ENCODE results near the gene LRP2.
A peak's percentile ranks its signal among the peaks of the same experiment; 100 is the strongest.

The LRP2 gene

GRCh38 chr2:169141713-169142352 lies 220.5 kb downstream of the LRP2 start:
- Histone ChIP-seq H3K9me3 (ENCODE audit: insufficient read depth, low read depth, low read length) (no peaks in the 10 kb centered on the region), H3K9ac (ENCODE audit: low read depth, low read length, poor library complexity, severe bottlenecking) (no peak overlapping the region), H3F3A (ENCODE audit: low read depth) (no peaks in the 10 kb centered on the region), H2AFZ (ENCODE audit: low read length) (no peak overlapping the region), H3K79me2 (ENCODE audit: insufficient read depth, low read length) (no peaks in the 10 kb centered on the region), H3K4me3 (ENCODE audit: low read length, poor library complexity, severe bottlenecking) (no peak overlapping the region), H3K9me2 (replicated peaks; ENCODE audit: low read depth, low read length) (no peaks in the 10 kb centered on the region), H3K4me2 (ENCODE audit: low read depth, low read length, poor library complexity, severe bottlenecking) (no peak overlapping the region), H3K27me3 (ENCODE audit: insufficient read depth, low read length, poor library complexity, severe bottlenecking) (no peaks in the 10 kb centered on the region), H4K20me1 (ENCODE audit: insufficient read depth, low read length, poor library complexity, severe bottlenecking) (no peaks in the 10 kb centered on the region), H3K36me3 (ENCODE audit: insufficient read depth, low read length) (no peaks in the 10 kb centered on the region), H3K4me1 (ENCODE audit: insufficient read depth, low read length, poor library complexity, severe bottlenecking) (no peaks in the 10 kb centered on the region)
- peak; percentile 97 for TF ChIP-seq CTCF (conservative IDR thresholded peaks at IDR 0.05; ENCODE audit: low read length)
- no peak for TF ChIP-seq EZH2phosphoT487 (IDR thresholded peaks at IDR 0.05; ENCODE audit: borderline replicate concordance)

GRCh38 chr2:169139993-169140767 lies 222.2 kb downstream of the LRP2 start:
- no peaks in the 10 kb centered on the region for H3K9me3 ChIP-seq (ENCODE audit: insufficient read depth, low read depth, low read length)
- no peak overlapping the region for H3K4me2 ChIP-seq (ENCODE audit: low read depth, low read length, poor library complexity, severe bottlenecking)
- no peaks in the 10 kb centered on the region for H3K27me3 ChIP-seq (ENCODE audit: insufficient read depth, low read length, poor library complexity, severe bottlenecking)
- H3K9ac ChIP-seq (ENCODE audit: low read depth, low read length, poor library complexity, severe bottlenecking), result no peak overlapping the region
- H2AFZ ChIP-seq (ENCODE audit: low read length), result no peak overlapping the region
- no peaks in the 10 kb centered on the region for H3F3A ChIP-seq (ENCODE audit: low read depth)
- H3K4me1 ChIP-seq (ENCODE audit: insufficient read depth, low read length, poor library complexity, severe bottlenecking), result no peaks in the 10 kb centered on the region
- H3K9me2 ChIP-seq (replicated peaks; ENCODE audit: low read depth, low read length), result no peaks in the 10 kb centered on the region
- H4K20me1 ChIP-seq (ENCODE audit: insufficient read depth, low read length, poor library complexity, severe bottlenecking), result no peaks in the 10 kb centered on the region
- H3K4me3 ChIP-seq (ENCODE audit: low read length, poor library complexity, severe bottlenecking), result no peak overlapping the region
- H3K36me3 ChIP-seq (ENCODE audit: insufficient read depth, low read length), result no peaks in the 10 kb centered on the region
- H3K79me2 ChIP-seq (ENCODE audit: insufficient read depth, low read length), result no peaks in the 10 kb centered on the region
- no peak for TF ChIP-seq EZH2phosphoT487 (IDR thresholded peaks at IDR 0.05; ENCODE audit: borderline replicate concordance)
- TF ChIP-seq CTCF (conservative IDR thresholded peaks at IDR 0.05; ENCODE audit: low read length), result no peak

- H3F3A ChIP-seq (ENCODE audit: low read depth), result no peaks in the 10 kb centered on the region
- TF ChIP-seq CTCF (conservative IDR thresholded peaks at IDR 0.05; ENCODE audit: low read length), result no peak
- TF ChIP-seq EZH2phosphoT487 (IDR thresholded peaks at IDR 0.05; ENCODE audit: borderline replicate concordance), result no peak
- H3K4me3 ChIP-seq (ENCODE audit: low read length, poor library complexity, severe bottlenecking), result no peak overlapping the region
- no peak overlapping the region for H3K9ac ChIP-seq (ENCODE audit: low read depth, low read length, poor library complexity, severe bottlenecking)
- no peaks in the 10 kb centered on the region for H3K36me3 ChIP-seq (ENCODE audit: insufficient read depth, low read length)
- no peaks in the 10 kb centered on the region for H3K79me2 ChIP-seq (ENCODE audit: insufficient read depth, low read length)
- H3K9me2 ChIP-seq (replicated peaks; ENCODE audit: low read depth, low read length), result no peaks in the 10 kb centered on the region
- H3K4me2 ChIP-seq (ENCODE audit: low read depth, low read length, poor library complexity, severe bottlenecking), result no peak overlapping the region
- no peaks in the 10 kb centered on the region for H4K20me1 ChIP-seq (ENCODE audit: insufficient read depth, low read length, poor library complexity, severe bottlenecking)
- no peaks in the 10 kb centered on the region for H3K4me1 ChIP-seq (ENCODE audit: insufficient read depth, low read length, poor library complexity, severe bottlenecking)
- no peaks in the 10 kb centered on the region for H3K9me3 ChIP-seq (ENCODE audit: insufficient read depth, low read depth, low read length)
- no peak overlapping the region for H2AFZ ChIP-seq (ENCODE audit: low read length)
- no peaks in the 10 kb centered on the region for H3K27me3 ChIP-seq (ENCODE audit: insufficient read depth, low read length, poor library complexity, severe bottlenecking)
Measured at GRCh38 chr2:169139145-169139544, 223.2 kb downstream of the LRP2 start.

Measured in Loucy (cell line).